AG04450 (cell line): ENCODE data around the gene OBI1. TPM values are rescaled to one million over a fixed set of nuclear protein-coding genes. Genes with fewer than 3 reads are reported as not detected.

Experiments used
- CTCF ChIA-PET: fragments of 300-600, 350-600 bp; formaldehyde crosslinking; extraction: SDS; loops from one replicate; lab custom pipeline; 2022; ENCODE audit warnings: antibody characterized with exemption, inconsistent platforms; lab: Charles Lee
- POLR2A ChIA-PET: fragments of 350-600 bp; formaldehyde crosslinking; extraction: SDS; loops from one replicate; lab custom pipeline; 2021; ENCODE audit warnings: antibody characterized with exemption, inconsistent platforms; lab: Yijun Ruan, JAX
- DNase-seq: peaks from one replicate; pipeline ENCODE4 v3.0.0-alpha.2; 2011; ENCODE audit warnings: low read depth, low spot score
- H3K27ac ChIP-seq: one replicate; pipeline ENCODE4 v1.5.1; 2012; ENCODE audit warnings: low read depth, low read length, control low read depth
- H3K27me3 ChIP-seq: one replicate; pipeline ENCODE4 v1.6.0; 2012; ENCODE audit warnings: low read length; ENCODE audit not compliant: control insufficient read depth, insufficient read depth
- H3K4me3 ChIP-seq: 2 replicates; pipeline ENCODE4 v1.5.1; 2011; ENCODE audit warnings: mild to moderate bottlenecking, low read depth, low read length, control low read depth
- H3K9me3 ChIP-seq: 2 replicates; pipeline ENCODE4 v1.5.1; 2012; ENCODE audit warnings: low read length; ENCODE audit not compliant: control insufficient read depth, insufficient read depth
- polyA plus RNA-seq: library from polyadenylated mRNA; depleted of rRNA; stranded (reverse); fragments of >200 nt; gene quantifications from 2 replicates; pipeline ENCODE4 v1.2.3, GENCODE V29; 2011
- TF ChIP-seq, protein P1 (sequence below): IDR thresholded peaks from 2 replicates; pipeline ENCODE4 v1.5.1; 2011; ENCODE audit warnings: low read depth, low read length, control low read depth, inconsistent platforms

The OBI1 gene
- polyA plus RNA-seq, 1 experiment: 13.6 TPM

DNA sequence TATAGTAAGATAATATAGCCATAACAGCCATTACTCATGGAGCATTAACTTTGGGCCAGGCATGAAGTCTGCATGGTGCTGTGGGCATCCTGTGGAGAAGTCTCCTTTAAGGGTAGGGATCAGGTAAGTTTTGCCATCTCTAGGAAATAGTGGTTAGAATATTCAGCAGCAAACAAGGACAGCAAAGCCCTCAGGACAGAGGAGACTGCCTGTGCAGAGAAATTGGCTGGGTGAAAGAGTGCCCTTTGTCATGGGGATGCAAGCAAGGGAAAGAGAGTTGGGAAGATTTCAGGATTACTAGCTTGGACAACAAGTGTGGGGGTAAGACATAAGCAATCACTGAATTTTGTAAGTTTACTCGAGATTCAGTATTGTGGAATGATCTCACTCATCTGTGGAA lies 15.7 kb upstream of the OBI1 start:
- CTCF ChIA-PET: no interaction called here
- Histone ChIP-seq H3K27me3 (peaks cover 22% of the 10 kb centered on the region), H3K4me3 (no peak overlapping the region), H3K27ac (no peak overlapping the region), H3K9me3 (no peaks in the 10 kb centered on the region)
- no peak for DNase-seq
- TF ChIP-seq, protein P1, sequence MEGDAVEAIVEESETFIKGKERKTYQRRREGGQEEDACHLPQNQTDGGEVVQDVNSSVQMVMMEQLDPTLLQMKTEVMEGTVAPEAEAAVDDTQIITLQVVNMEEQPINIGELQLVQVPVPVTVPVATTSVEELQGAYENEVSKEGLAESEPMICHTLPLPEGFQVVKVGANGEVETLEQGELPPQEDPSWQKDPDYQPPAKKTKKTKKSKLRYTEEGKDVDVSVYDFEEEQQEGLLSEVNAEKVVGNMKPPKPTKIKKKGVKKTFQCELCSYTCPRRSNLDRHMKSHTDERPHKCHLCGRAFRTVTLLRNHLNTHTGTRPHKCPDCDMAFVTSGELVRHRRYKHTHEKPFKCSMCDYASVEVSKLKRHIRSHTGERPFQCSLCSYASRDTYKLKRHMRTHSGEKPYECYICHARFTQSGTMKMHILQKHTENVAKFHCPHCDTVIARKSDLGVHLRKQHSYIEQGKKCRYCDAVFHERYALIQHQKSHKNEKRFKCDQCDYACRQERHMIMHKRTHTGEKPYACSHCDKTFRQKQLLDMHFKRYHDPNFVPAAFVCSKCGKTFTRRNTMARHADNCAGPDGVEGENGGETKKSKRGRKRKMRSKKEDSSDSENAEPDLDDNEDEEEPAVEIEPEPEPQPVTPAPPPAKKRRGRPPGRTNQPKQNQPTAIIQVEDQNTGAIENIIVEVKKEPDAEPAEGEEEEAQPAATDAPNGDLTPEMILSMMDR: no peak
- POLR2A ChIA-PET: no interaction called here

GRCh38 chr13:78662467-78662866 lies 3.5 kb upstream of the OBI1 start:
- Histone ChIP-seq H3K27ac (no peak overlapping the region), H3K4me3 (no peak overlapping the region), H3K27me3 (no peaks in the 10 kb centered on the region), H3K9me3 (peaks cover 4% of the 10 kb centered on the region; the same call in 1 of the 2 replicates)
- no peak for DNase-seq
- POLR2A ChIA-PET: no interaction called here
- CTCF ChIA-PET: no interaction called here
- TF ChIP-seq, protein P1: no peak

DNA sequence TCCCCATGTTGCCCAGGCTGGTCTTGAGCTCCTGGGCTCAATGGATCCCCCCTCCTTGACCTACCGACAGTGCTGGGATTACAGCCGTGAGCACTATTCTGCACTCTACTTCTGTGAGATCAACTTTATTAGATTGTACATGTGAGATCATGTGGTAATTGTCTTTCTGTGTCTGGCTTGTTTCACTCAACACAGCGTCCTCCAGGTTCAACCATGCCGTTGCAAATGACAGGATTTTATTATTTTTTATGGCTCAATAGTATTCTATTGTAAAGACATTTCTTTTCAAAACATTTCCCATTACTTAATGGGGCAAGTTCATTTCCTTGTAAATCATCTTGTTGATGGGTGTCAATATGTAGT lies 1.5 kb upstream of the OBI1 start:
- ChIA-PET CTCF (interaction anchor here (1.0 kb wide), 1 partner anchor 128 kb away, joined by 3 read pairs; no protein-coding TSS in a partner anchor), POLR2A (no interaction called here)
- no peak for DNase-seq
- peaks cover 4% of the 10 kb centered on the region; the same call in 1 of the 2 replicates for H3K9me3 ChIP-seq
- H3K4me3 ChIP-seq: peak overlapping the region; percentile 94
- TF ChIP-seq, protein P1: no peak
- no peaks in the 10 kb centered on the region for H3K27me3 ChIP-seq
- H3K27ac ChIP-seq: no peak overlapping the region

GRCh38 chr13:78659732-78660494 lies 958 bp upstream of the OBI1 start:
- peak overlapping the region; percentile 94 for H3K4me3 ChIP-seq
- peaks cover 4% of the 10 kb centered on the region; the same call in 1 of the 2 replicates for H3K9me3 ChIP-seq
- no peaks in the 10 kb centered on the region for H3K27me3 ChIP-seq
- POLR2A ChIA-PET: interaction anchor here (0.6 kb wide), 1 partner anchor 12 kb away, joined by 3 read pairs; no protein-coding TSS in a partner anchor
- DNase-seq: no peak
- TF ChIP-seq, protein P1: no peak
- CTCF ChIA-PET: interaction anchor here (0.6 to 1.0 kb wide), 3 partner anchors 128 to 773 kb away, joined by 3 to 4 read pairs (median 3); no protein-coding TSS in a partner anchor
- H3K27ac ChIP-seq: no peak overlapping the region

DNA sequence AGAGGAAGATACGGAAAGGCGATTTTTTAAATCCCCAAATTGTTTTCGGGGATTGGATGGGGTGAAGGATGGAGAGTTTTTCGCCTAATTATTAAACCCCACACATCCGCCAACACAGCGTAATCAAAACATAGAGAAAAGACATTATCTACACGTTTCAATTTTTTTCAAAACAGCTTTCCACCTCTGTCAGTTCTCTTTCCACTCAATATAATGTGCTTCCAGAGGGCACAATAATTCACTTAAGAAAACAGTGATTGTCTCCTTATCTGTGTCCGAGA lies 435 bp upstream of the OBI1 start:
- TF ChIP-seq, protein P1: no peak
- Histone ChIP-seq H3K27me3 (no peaks in the 10 kb centered on the region), H3K9me3 (peaks cover 4% of the 10 kb centered on the region; the same call in 1 of the 2 replicates), H3K4me3 (peak overlapping the region; percentile 94), H3K27ac (peak overlapping the region; percentile 31)
- ChIA-PET CTCF (interaction anchor here (0.6 to 0.7 kb wide), 2 partner anchors 707 to 774 kb away, joined by 3 to 4 read pairs; no protein-coding TSS in a partner anchor), POLR2A (interaction anchor here (0.6 kb wide), 1 partner anchor 11 kb away, joined by 3 read pairs; no protein-coding TSS in a partner anchor)
- DNase-seq: no peak
